Sigmoid colon (tissue), 4 donors: ENCODE measurements around the gene COL4A5.

Experiments used
- EP300 ChIP-seq, 4 donors: sonication (generic); formaldehyde crosslinking; IDR thresholded peaks; one replicate each; pipeline ENCODE4 v1.6.1; 2017; ENCODE audit warnings: antibody characterized with exemption in 4 of 4
- TF ChIP-seq, protein P1 (sequence below), 4 experiments: fragments of 450-650 bp in 3 of 4; fragments of 200-600 bp in 1 of 4; IDR thresholded peaks; one replicate each; pipeline ENCODE4 v1.5.1; 2016 to 2019; ENCODE audit warnings: antibody characterized with exemption in 4 of 4, mild to moderate bottlenecking in 3 of 4, moderate library complexity in 2 of 4

DNA sequence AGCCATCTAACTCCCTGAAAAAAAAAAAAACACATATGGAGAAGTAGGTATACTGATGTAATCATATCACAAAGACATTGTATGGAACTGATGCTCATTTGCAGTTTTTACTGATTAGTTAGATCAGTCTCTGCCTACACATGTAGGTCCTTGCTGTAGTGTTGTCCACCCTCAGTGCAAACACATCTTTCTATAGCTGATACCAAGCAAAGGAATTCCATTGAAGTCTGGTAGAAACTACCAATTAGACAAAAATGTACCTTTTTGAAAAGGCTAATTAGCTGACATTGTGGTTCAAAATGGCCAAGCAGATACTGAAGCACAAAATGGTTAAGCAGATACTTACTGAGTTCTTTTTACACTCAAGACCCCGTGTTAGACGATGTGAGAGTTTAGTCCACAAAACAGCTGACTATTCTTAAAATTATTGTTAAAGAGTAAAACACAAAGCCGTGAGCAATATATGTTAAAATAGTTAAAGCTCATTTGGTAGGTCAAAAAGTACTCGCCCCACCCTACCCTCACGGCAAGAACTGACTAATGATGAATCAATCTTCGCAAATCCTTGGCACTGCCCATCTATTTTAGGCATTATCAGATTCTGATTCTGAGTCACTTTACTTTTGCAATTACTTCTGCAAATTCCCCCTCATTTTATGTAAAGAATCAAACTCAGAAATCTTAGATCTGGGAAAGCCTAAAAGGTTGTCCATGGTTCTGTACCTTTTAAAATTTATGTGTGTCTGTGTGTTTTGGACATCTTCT is 41.8 kb upstream of the COL4A5 start:
- TF ChIP-seq, protein P1, sequence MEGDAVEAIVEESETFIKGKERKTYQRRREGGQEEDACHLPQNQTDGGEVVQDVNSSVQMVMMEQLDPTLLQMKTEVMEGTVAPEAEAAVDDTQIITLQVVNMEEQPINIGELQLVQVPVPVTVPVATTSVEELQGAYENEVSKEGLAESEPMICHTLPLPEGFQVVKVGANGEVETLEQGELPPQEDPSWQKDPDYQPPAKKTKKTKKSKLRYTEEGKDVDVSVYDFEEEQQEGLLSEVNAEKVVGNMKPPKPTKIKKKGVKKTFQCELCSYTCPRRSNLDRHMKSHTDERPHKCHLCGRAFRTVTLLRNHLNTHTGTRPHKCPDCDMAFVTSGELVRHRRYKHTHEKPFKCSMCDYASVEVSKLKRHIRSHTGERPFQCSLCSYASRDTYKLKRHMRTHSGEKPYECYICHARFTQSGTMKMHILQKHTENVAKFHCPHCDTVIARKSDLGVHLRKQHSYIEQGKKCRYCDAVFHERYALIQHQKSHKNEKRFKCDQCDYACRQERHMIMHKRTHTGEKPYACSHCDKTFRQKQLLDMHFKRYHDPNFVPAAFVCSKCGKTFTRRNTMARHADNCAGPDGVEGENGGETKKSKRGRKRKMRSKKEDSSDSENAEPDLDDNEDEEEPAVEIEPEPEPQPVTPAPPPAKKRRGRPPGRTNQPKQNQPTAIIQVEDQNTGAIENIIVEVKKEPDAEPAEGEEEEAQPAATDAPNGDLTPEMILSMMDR (IDR thresholded peaks at IDR 0.05) = no peak
- no peak for TF ChIP-seq EP300 (IDR thresholded peaks at IDR 0.05)
